IPS-15b (cell line): ENCODE measurements around the gene RPH3AL.

Experiments used
- H3K27me3 ChIP-seq: one replicate; pipeline ENCODE4 v1.6.1; 2013; ENCODE audit warnings: low read length; ENCODE audit not compliant: control insufficient read depth, insufficient read depth
- H3K36me3 ChIP-seq: one replicate; pipeline ENCODE4 v1.6.1; 2013; ENCODE audit warnings: low read length; ENCODE audit not compliant: control insufficient read depth, insufficient read depth
- H3K4me1 ChIP-seq: one replicate; pipeline ENCODE4 v1.6.1; 2013; ENCODE audit warnings: mild to moderate bottlenecking, low read length; ENCODE audit not compliant: control insufficient read depth, insufficient read depth
- H3K4me3 ChIP-seq: one replicate; pipeline ENCODE4 v1.5.1; 2013; ENCODE audit warnings: low read depth, low read length
- H3K9ac ChIP-seq: one replicate; pipeline ENCODE4 v1.6.1; 2013; ENCODE audit warnings: low read depth, mild to moderate bottlenecking, low read length
- H3K9me3 ChIP-seq: one replicate; pipeline ENCODE4 v1.6.1; 2013; ENCODE audit warnings: mild to moderate bottlenecking, low read length; ENCODE audit not compliant: control insufficient read depth, insufficient read depth

Gene RPH3AL

GRCh38 chr17:356671-357434, 4.2 kb upstream of the RPH3AL start:
- no peaks in the 10 kb centered on the region for H3K27me3 ChIP-seq
- no peaks in the 10 kb centered on the region for H3K36me3 ChIP-seq
- H3K4me1 ChIP-seq: no peaks in the 10 kb centered on the region
- H3K9ac ChIP-seq: no peak overlapping the region
- no peaks in the 10 kb centered on the region for H3K9me3 ChIP-seq
- H3K4me3 ChIP-seq: no peak overlapping the region

GRCh38 chr17:354651-355556, 2.3 kb upstream of the RPH3AL start:
- Histone ChIP-seq H3K36me3 (no peaks in the 10 kb centered on the region), H3K9ac (no peak overlapping the region), H3K27me3 (no peaks in the 10 kb centered on the region), H3K4me1 (no peaks in the 10 kb centered on the region), H3K4me3 (no peak overlapping the region), H3K9me3 (no peaks in the 10 kb centered on the region)

- Histone ChIP-seq H3K9ac (no peak overlapping the region), H3K4me3 (no peak overlapping the region), H3K4me1 (no peaks in the 10 kb centered on the region), H3K27me3 (no peaks in the 10 kb centered on the region), H3K36me3 (no peaks in the 10 kb centered on the region), H3K9me3 (no peaks in the 10 kb centered on the region)
These were observed 1.2 kb upstream of the RPH3AL start for GRCh38 chr17:353838-354234.

GRCh38 chr17:353213-353837, 718 bp upstream of the RPH3AL start:
- Histone ChIP-seq H3K36me3 (no peaks in the 10 kb centered on the region), H3K4me1 (no peaks in the 10 kb centered on the region), H3K27me3 (no peaks in the 10 kb centered on the region), H3K9ac (no peak overlapping the region), H3K9me3 (no peaks in the 10 kb centered on the region), H3K4me3 (no peak overlapping the region)

- H3K27me3 ChIP-seq: no peaks in the 10 kb centered on the region
- no peaks in the 10 kb centered on the region for H3K36me3 ChIP-seq
- H3K4me3 ChIP-seq: no peak overlapping the region
- H3K4me1 ChIP-seq: no peaks in the 10 kb centered on the region
- H3K9me3 ChIP-seq: no peaks in the 10 kb centered on the region
- no peak overlapping the region for H3K9ac ChIP-seq
These were observed 659 bp downstream of the RPH3AL start for GRCh38 chr17:351875-352420.

- Histone ChIP-seq H3K36me3 (no peaks in the 10 kb centered on the region), H3K4me3 (no peak overlapping the region), H3K9me3 (no peaks in the 10 kb centered on the region), H3K27me3 (no peaks in the 10 kb centered on the region), H3K9ac (no peak overlapping the region), H3K4me1 (no peaks in the 10 kb centered on the region)
These were observed 1.2 kb downstream of the RPH3AL start for GRCh38 chr17:351449-351738.

- Histone ChIP-seq H3K9me3 (no peaks in the 10 kb centered on the region), H3K4me1 (no peaks in the 10 kb centered on the region), H3K36me3 (no peaks in the 10 kb centered on the region), H3K4me3 (no peak overlapping the region), H3K9ac (no peak overlapping the region), H3K27me3 (no peaks in the 10 kb centered on the region)
These were observed 1.7 kb downstream of the RPH3AL start for GRCh38 chr17:350706-351448.

GRCh38 chr17:349666-350065, 2.9 kb downstream of the RPH3AL start:
- Histone ChIP-seq H3K9me3 (no peaks in the 10 kb centered on the region), H3K9ac (no peak overlapping the region), H3K4me3 (no peak overlapping the region), H3K4me1 (no peaks in the 10 kb centered on the region), H3K27me3 (no peaks in the 10 kb centered on the region), H3K36me3 (no peaks in the 10 kb centered on the region)

GRCh38 chr17:348692-349425, 3.7 kb downstream of the RPH3AL start:
- Histone ChIP-seq H3K4me1 (no peaks in the 10 kb centered on the region), H3K9ac (no peak overlapping the region), H3K36me3 (no peaks in the 10 kb centered on the region), H3K27me3 (no peaks in the 10 kb centered on the region), H3K9me3 (no peaks in the 10 kb centered on the region), H3K4me3 (no peak overlapping the region)

- H3K9ac ChIP-seq: no peak overlapping the region
- H3K27me3 ChIP-seq: no peaks in the 10 kb centered on the region
- no peaks in the 10 kb centered on the region for H3K36me3 ChIP-seq
- H3K4me3 ChIP-seq: no peak overlapping the region
- H3K4me1 ChIP-seq: no peaks in the 10 kb centered on the region
- no peaks in the 10 kb centered on the region for H3K9me3 ChIP-seq
These were observed 4.6 kb downstream of the RPH3AL start for GRCh38 chr17:348012-348411.
